Uterus (tissue), 4 donors: ENCODE results near the gene CHPF. TPM values are rescaled to one million over a fixed set of nuclear protein-coding genes. Genes with fewer than 3 reads are reported as not detected.
A peak's percentile ranks its signal among the peaks of the same experiment; 100 is the strongest.

ENCODE experiments used
- DNase-seq, 2 donors: peaks; one replicate each; pipeline ENCODE4 v3.0.0-alpha.2; 2019 to 2020
- H3K27ac ChIP-seq, 2 donors: fragments of 200-600 bp; sonication (generic); 1 replicate in 1 of 2; 2 replicates in 1 of 2; pipeline ENCODE4 v1.5.1; 2016 to 2018
- H3K27me3 ChIP-seq, 2 donors: fragments of 200-600 bp; sonication (generic); one replicate each; pipeline ENCODE4 v1.5.1; 2018 to 2019; ENCODE audit warnings: control low read depth in 1 of 2
- H3K36me3 ChIP-seq, 2 donors: fragments of 200-600 bp; sonication (generic); one replicate each; pipeline ENCODE4 v1.5.1; 2019; ENCODE audit warnings: control low read depth in 1 of 2
- H3K4me1 ChIP-seq, 2 donors: fragments of 200-600 bp; sonication (generic); one replicate each; pipeline ENCODE4 v1.5.1; 2018 to 2019; ENCODE audit warnings: control low read depth in 1 of 2
- H3K4me3 ChIP-seq, 2 donors: fragments of 200-600 bp; sonication (generic); 1 replicate in 1 of 2; 2 replicates in 1 of 2; pipeline ENCODE4 v1.5.1; 2018 to 2019; ENCODE audit warnings: mild to moderate bottlenecking in 1 of 2
- H3K9me3 ChIP-seq, 2 donors: fragments of 200-600 bp; sonication (generic); one replicate each; pipeline ENCODE4 v1.5.1; 2019; ENCODE audit warnings: control low read depth in 1 of 2
- POLR2A ChIP-seq, 2 donors: fragments of 450-650 bp; IDR thresholded peaks; one replicate each; pipeline ENCODE4 v1.6.1; 2016; ENCODE audit warnings: antibody characterized with exemption in 2 of 2, mild to moderate bottlenecking in 1 of 2, moderate library complexity in 1 of 2
- intact Hi-C: fragments of 100-400 bp; cut with DNase I; formaldehyde crosslinking; loops from one replicate; pipeline ENCODE4 v1.15.1; 2023; ENCODE audit warnings: low total_unique reads
- total RNA-seq, 4 donors: library from RNA; depleted of rRNA in 3 of 4; stranded (reverse); fragments of >200 nt in 3 of 4; gene quantifications; one replicate each; pipeline versions ENCODE4 v1.1.0 to v1.2.4, GENCODE V29; 2014 to 2023
- TF ChIP-seq, protein P1 (sequence below), 4 experiments: fragments of 200-600 bp in 2 of 4; fragments of 450-650 bp in 2 of 4; sonication (generic) in 2 of 4; IDR thresholded peaks; one replicate each; pipeline ENCODE4 v1.5.1; 2016 to 2019; ENCODE audit warnings: antibody characterized with exemption in 4 of 4, mild to moderate bottlenecking in 2 of 4, moderate library complexity in 1 of 4
- donor health status: DM: yes; HTN: yes; CAD: no.

The CHPF gene
- total RNA-seq, 4 donors from 2014 or later, result 16.5 to 194 (median 42.5) TPM

DNA sequence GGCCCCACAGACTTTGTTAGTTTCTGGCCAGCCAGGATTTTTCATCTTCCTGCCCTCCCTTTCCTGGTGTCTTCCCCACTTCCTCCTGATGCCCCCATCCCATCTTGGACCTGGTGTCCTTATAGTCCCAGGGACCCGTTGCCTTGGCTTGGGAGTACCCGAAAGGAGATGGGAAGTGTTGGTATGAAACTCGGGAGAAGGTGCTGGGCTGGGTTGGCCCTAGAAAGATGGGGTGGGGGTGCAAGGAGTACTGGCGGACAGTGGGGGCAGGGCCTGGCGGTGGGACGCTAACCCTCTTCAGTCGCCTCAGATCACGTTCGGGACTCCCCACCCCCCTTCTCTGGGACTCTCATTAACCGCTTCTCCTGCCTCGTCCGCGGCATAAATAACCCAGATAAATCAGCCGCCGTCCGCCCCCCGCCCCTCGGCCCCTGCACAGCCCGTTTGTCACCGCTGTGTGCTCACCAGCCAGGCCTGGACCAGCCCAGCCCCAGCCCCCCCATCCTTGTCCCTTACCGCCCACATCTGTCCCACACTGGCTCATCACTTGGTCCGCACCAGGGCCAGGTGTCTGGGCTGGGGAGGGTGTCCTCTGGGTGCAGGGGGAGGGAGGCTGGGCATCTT lies 33.0 kb downstream of the CHPF start:
- no peaks in the 10 kb centered on the region for H3K27me3 ChIP-seq
- no peaks in the 10 kb centered on the region for H3K36me3 ChIP-seq
- H3K4me3 ChIP-seq, result no peak overlapping the region
- H3K27ac ChIP-seq, result no peak overlapping the region
- no peak for TF ChIP-seq POLR2A (IDR thresholded peaks at IDR 0.05)
- TF ChIP-seq, protein P1, sequence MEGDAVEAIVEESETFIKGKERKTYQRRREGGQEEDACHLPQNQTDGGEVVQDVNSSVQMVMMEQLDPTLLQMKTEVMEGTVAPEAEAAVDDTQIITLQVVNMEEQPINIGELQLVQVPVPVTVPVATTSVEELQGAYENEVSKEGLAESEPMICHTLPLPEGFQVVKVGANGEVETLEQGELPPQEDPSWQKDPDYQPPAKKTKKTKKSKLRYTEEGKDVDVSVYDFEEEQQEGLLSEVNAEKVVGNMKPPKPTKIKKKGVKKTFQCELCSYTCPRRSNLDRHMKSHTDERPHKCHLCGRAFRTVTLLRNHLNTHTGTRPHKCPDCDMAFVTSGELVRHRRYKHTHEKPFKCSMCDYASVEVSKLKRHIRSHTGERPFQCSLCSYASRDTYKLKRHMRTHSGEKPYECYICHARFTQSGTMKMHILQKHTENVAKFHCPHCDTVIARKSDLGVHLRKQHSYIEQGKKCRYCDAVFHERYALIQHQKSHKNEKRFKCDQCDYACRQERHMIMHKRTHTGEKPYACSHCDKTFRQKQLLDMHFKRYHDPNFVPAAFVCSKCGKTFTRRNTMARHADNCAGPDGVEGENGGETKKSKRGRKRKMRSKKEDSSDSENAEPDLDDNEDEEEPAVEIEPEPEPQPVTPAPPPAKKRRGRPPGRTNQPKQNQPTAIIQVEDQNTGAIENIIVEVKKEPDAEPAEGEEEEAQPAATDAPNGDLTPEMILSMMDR (IDR thresholded peaks at IDR 0.05), result peak in 1 of 4 experiments; percentile 2
- H3K9me3 ChIP-seq, result no peaks in the 10 kb centered on the region
- peak in 1 of 2 donors; percentile 20 for DNase-seq
- H3K4me1 ChIP-seq, result peaks cover 0 to 13% of the 10 kb centered on the region in 2 donors
- intact Hi-C loops, result no loop called here

DNA sequence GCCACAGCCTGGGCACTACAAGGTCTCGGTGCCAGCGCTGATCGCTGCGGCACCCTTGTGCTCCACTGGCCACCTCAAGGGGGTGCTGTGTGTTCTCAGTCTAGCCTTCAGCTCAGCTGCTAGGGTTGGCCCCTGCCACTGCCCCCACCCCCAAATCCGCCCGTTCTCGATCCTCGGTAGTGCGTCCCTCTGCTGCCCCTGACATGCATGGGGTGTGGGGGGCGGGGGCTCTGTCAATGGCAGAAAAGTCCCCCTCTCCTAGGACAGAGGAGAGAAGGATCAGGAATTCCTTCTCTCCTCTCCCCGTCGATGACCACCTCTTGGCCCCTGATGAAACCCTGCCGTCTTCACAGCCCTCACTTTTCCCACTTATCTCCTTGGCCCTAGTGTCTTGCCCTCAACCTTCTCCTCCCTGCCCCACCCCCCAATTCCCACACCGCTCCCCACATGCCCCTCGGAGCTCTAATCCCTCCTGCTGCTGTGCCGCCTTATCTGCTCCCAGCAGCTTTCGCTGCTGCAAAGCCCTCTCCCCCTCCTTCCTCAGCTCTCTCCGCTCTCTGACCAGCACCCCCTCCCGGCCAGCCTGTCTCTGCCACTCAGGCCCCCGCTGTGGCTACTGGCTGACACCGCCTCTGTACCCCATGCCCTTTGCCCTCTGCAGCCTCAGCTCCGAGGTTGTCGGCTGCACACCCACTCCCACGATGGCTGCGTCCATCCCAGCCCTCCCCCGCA lies 33.7 kb downstream of the CHPF start:
- intact Hi-C loops, result no loop called here
- Histone ChIP-seq H3K4me3 (peak overlapping the region; percentile 3 to 20), H3K27ac (no peak overlapping the region), H3K4me1 (peaks cover 0 to 13% of the 10 kb centered on the region in 2 donors), H3K36me3 (no peaks in the 10 kb centered on the region), H3K27me3 (no peaks in the 10 kb centered on the region), H3K9me3 (no peaks in the 10 kb centered on the region)
- TF ChIP-seq, protein P1 (IDR thresholded peaks at IDR 0.05), result peak; percentile 50 to 77 (median 70)
- TF ChIP-seq POLR2A (IDR thresholded peaks at IDR 0.05), result no peak
- DNase-seq, result peak; percentile 66 to 67

DNA sequence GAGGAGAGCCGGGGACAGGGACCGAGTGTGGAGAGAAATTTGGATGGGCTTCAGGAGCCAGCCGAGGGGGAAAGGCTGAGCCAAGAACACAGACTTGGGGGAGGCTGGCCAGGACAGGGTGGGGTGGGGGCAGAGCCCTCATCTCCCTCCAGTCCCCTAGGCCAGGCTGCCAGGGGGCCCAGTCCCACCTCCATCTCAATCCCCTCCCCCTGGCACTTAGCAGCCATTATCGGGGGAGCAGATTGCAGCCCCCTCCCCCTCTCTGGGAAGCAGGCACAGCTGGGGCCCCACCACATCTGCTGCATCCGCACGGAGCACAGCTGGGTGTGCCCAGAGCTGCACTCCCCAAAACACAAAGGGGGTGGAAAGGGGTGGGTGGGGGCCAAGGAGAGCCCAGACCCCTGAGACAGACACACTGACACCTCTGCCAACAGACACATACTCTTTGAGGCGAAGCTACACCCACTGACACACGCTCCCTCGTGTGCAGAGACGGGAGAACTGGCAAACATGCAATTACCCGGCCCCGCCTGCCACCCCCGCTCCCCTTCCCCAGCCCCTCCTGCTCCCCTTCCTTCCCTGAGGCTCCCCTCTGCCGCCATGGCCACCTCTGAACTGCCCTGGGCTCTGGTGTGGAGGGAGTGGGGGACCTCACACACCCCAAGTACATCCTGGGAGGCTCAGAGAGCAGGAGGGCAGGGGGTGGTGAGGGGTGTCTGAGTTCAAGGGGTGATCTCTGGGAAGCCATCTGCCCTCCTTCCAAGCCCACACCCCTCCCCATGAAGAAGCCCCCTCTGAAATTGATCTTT lies 34.4 kb downstream of the CHPF start:
- Histone ChIP-seq H3K27ac (no peak overlapping the region), H3K4me3 (no peak overlapping the region), H3K36me3 (no peaks in the 10 kb centered on the region), H3K4me1 (peaks cover 0 to 13% of the 10 kb centered on the region in 2 donors), H3K27me3 (no peaks in the 10 kb centered on the region), H3K9me3 (no peaks in the 10 kb centered on the region)
- peak in 1 of 2 donors; percentile 24 for DNase-seq
- TF ChIP-seq, protein P1 (IDR thresholded peaks at IDR 0.05), result no peak
- TF ChIP-seq POLR2A (IDR thresholded peaks at IDR 0.05), result no peak
- intact Hi-C loops, result no loop called here

DNA sequence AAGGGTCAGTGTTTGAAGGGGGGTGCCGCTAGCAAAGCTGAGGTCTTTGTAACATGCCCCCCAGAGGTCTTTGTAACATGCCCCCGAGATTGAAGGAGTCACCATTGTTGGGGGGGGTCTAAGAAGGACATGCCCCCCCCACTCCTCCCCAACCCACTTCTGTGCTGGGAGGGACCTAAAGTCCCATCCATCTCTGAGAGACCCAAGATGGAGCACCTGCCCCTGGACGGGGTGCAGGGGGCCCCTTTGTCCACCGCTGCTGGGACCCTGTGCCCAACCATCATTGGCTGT lies 35.2 kb downstream of the CHPF start:
- no peaks in the 10 kb centered on the region for H3K27me3 ChIP-seq
- H3K4me1 ChIP-seq, result peaks cover 0 to 13% of the 10 kb centered on the region in 2 donors
- no peak for DNase-seq
- intact Hi-C loops, result no loop called here
- H3K9me3 ChIP-seq, result no peaks in the 10 kb centered on the region
- TF ChIP-seq, protein P1 (IDR thresholded peaks at IDR 0.05), result no peak
- no peak for TF ChIP-seq POLR2A (IDR thresholded peaks at IDR 0.05)
- no peaks in the 10 kb centered on the region for H3K36me3 ChIP-seq
- no peak overlapping the region for H3K4me3 ChIP-seq
- no peak overlapping the region for H3K27ac ChIP-seq
